Heart right ventricle (tissue), 16 donors: ENCODE results near the gene IGF1R. TPM values are rescaled to one million over a fixed set of nuclear protein-coding genes. Genes with fewer than 3 reads are reported as not detected.

Source experiments
- ATAC-seq, 8 donors: fragments of 200-7000 bp; cut with Tn5 transposase; one replicate each; pipeline ENCODE4 v1.9.1; 2020; ENCODE audit warnings: mild to moderate bottlenecking in 8 of 8, moderate library complexity in 8 of 8, moderate number of reproducible peaks in 1 of 8
- DNase-seq, 2 donors: peaks; one replicate each; pipeline ENCODE4 v3.0.0-alpha.2; 2020
- H3K27ac ChIP-seq, 10 donors: fragments of 200-600 bp; sonication (generic) in 2 of 10; one replicate each; pipeline versions ENCODE4 v1.5.0 to v1.8.0; 2020 to 2022; ENCODE audit warnings: mild to moderate bottlenecking in 3 of 10
- H3K27me3 ChIP-seq, 7 donors: fragments of 200-600 bp; one replicate each; pipeline ENCODE4 v1.8.0; 2021 to 2022; ENCODE audit warnings: mild to moderate bottlenecking in 2 of 7
- H3K36me3 ChIP-seq, 9 donors: fragments of 200-600 bp; sonication (generic) in 1 of 9; one replicate each; pipeline versions ENCODE4 v1.5.0 to v1.8.0; 2020 to 2022; ENCODE audit warnings: mild to moderate bottlenecking in 2 of 9
- H3K4me1 ChIP-seq, 9 donors: fragments of 200-600 bp; sonication (generic) in 1 of 9; one replicate each; pipeline versions ENCODE4 v1.5.0 to v1.8.0; 2020 to 2022; ENCODE audit warnings: mild to moderate bottlenecking in 4 of 9
- H3K4me3 ChIP-seq, 10 donors: fragments of 200-600 bp; sonication (generic) in 2 of 10; one replicate each; pipeline versions ENCODE4 v1.5.0 to v1.8.0; 2020 to 2022; ENCODE audit warnings: mild to moderate bottlenecking in 7 of 10, moderate library complexity in 2 of 10
- H3K9me3 ChIP-seq, 11 donors: fragments of 200-600 bp in 10 of 11; sonication (generic) in 2 of 11; one replicate each; pipeline versions ENCODE4 v1.5.0 to v1.8.0; 2013 to 2022; ENCODE audit warnings: mild to moderate bottlenecking in 2 of 11, control low read depth in 1 of 11, moderate library complexity in 1 of 11
- CTCF ChIP-seq, 9 donors: fragments of 200-600 bp; sonication (generic) in 2 of 9; IDR thresholded peaks; one replicate each; pipeline versions ENCODE4 v1.5.0 to v1.8.0; 2021 to 2022; ENCODE audit warnings: antibody characterized with exemption in 9 of 9, mild to moderate bottlenecking in 5 of 9, moderate library complexity in 1 of 9
- WGBS, 2 donors: extraction: QIAGEN DNeasy Blood & Tissue Kit; methylation state at CpG; one replicate each; pipeline ENCODE4 v1.1.7; 2013; ENCODE audit warnings: inconsistent platforms in 1 of 2; 5-methylcytosine and 5-hydroxymethylcytosine counted together
- intact Hi-C, 10 donors: fragments of 100-400 bp; cut with DNase I; formaldehyde crosslinking; loops; one replicate each; pipeline versions ENCODE4 v1.11.1 to v1.14.2; 2022
- polyA plus RNA-seq, 2 donors: library from polyadenylated mRNA; stranded (reverse); fragments of 200-250 nt; gene quantifications; one replicate each; pipeline ENCODE4 v1.2.3, GENCODE V29; 2013
- total RNA-seq, 10 donors: library from RNA; stranded (reverse); fragmentation: NEBNext Ultra II Directional in 3 of 10; extraction: Animal tissue kit (Norgen Biotek cat#: 25700) in 3 of 10; gene quantifications; one replicate each; pipeline versions ENCODE4 v1.2.1 to v1.2.4, GENCODE V29; 2021 to 2023
- donor health status: Arrhythmogenic right ventricular cardiomyopathy.
- donor health status: ischemic (EF 13 %, LVEDD 7.1; RV severe dilation, severe dysfunction).
- donor health status: healthy with polysubstance abuse.
- donor health status: DM: no; HTN: yes; CAD: no.
- donor health status: DM: no; HTN: no; CAD: no.
- donor health status: ischemic (EF 25% LVEDD 6.9; RV normal size, moderate dysfunction).
- donor health status: ischemic (EF 25% LVEDD 5.7; RV mildly dilated, moderate dysfunction).
- donor health status: healthy.
- donor health status: DM: yes; HTN: yes; CAD: no.
- donor health status: Ischemic cardiomyopathy.
- donor health status: ischemic (EF 35%, LVEDD 5.7; RV mildly dilated, moderate dysfunction).
- donor health status: nonischemic (EF 11% LVEDD 7.7; RV severe dilation, severe dysfunction).
- donor health status: DM: yes; HTN: yes; CAD: no.
- donor health status: PGD.
- donor health status: ischemic (EF 29% LVEDD 5.4; RV normal size, mild dysfunction).
- donor health status: nonischemic (EF 23%, LVEDD 6.1; RV moderate dilation, normal function).

The IGF1R gene
- total and polyA plus RNA-seq, 12 donors: 3.4 to 88.2 (median 45.9) TPM

- Histone ChIP-seq H3K4me1 (peaks cover 12 to 42% (median 29%) of the 10 kb centered on the region in 9 donors), H3K27ac (no peak overlapping the region), H3K4me3 (no peak overlapping the region), H3K27me3 (no peaks in the 10 kb centered on the region), H3K36me3 (peaks cover 0 to 74% (median 42%) of the 10 kb centered on the region in 9 donors), H3K9me3 (peaks cover 0 to 15% (median 4%) of the 10 kb centered on the region in 11 donors)
- no peak for TF ChIP-seq CTCF (IDR thresholded peaks at IDR 0.05)
- 75 to 87% methylated on average over 6 of the region's 6 CpGs for WGBS, 2 donors
- ATAC-seq (no peak), DNase-seq (no peak)
- intact Hi-C loops: loop anchor here in 1 of 10 donors (10.0 kb wide), 1 partner anchor 97 kb away; no protein-coding TSS in a partner anchor
Measured at GRCh38 chr15:98957655-98958054, 309.3 kb downstream of the IGF1R start.

- H3K36me3 ChIP-seq: peaks cover 0 to 74% (median 42%) of the 10 kb centered on the region in 9 donors
- H3K27me3 ChIP-seq: no peaks in the 10 kb centered on the region
- no peak overlapping the region for H3K4me3 ChIP-seq
- DNase-seq: no peak
- H3K4me1 ChIP-seq: peaks cover 9 to 37% (median 27%) of the 10 kb centered on the region in 9 donors
- H3K27ac ChIP-seq: no peak overlapping the region
- H3K9me3 ChIP-seq: peaks cover 0 to 15% (median 4%) of the 10 kb centered on the region in 11 donors
- no peak for ATAC-seq
- intact Hi-C loops: loop anchor here in 1 of 10 donors (10.0 kb wide), 1 partner anchor 97 kb away; no protein-coding TSS in a partner anchor
- 94 to 97% methylated on average over 11 of the region's 11 CpGs for WGBS, 2 donors
- TF ChIP-seq CTCF (IDR thresholded peaks at IDR 0.05): no peak
Measured at GRCh38 chr15:98958076-98958475, 309.7 kb downstream of the IGF1R start.

GRCh38 chr15:98958918-98959639 is 310.7 kb downstream of the IGF1R start:
- Histone ChIP-seq H3K4me1 (peaks cover 0 to 27% (median 18%) of the 10 kb centered on the region in 9 donors), H3K36me3 (peaks cover 0 to 80% (median 42%) of the 10 kb centered on the region in 9 donors), H3K4me3 (no peak overlapping the region), H3K9me3 (peaks cover 0 to 15% (median 4%) of the 10 kb centered on the region in 11 donors), H3K27me3 (no peaks in the 10 kb centered on the region), H3K27ac (no peak overlapping the region)
- no peak for ATAC-seq
- 91% methylated on average over 22 of the region's 22 CpGs for WGBS, 2 donors
- DNase-seq: no peak
- no peak for TF ChIP-seq CTCF (IDR thresholded peaks at IDR 0.05)
- intact Hi-C loops: loop anchor here in 1 of 10 donors (10.0 kb wide), 1 partner anchor 96 kb away; no protein-coding TSS in a partner anchor

- Histone ChIP-seq H3K4me3 (no peak overlapping the region), H3K36me3 (peaks cover 0 to 80% (median 42%) of the 10 kb centered on the region in 9 donors), H3K9me3 (peaks cover 0 to 15% (median 4%) of the 10 kb centered on the region in 11 donors), H3K4me1 (peaks cover 0 to 23% (median 14%) of the 10 kb centered on the region in 9 donors), H3K27me3 (no peaks in the 10 kb centered on the region), H3K27ac (no peak overlapping the region)
- intact Hi-C loops: loop anchor here in 1 of 10 donors (10.0 kb wide), 1 partner anchor 95 kb away; no protein-coding TSS in a partner anchor
- ATAC-seq (no peak), DNase-seq (no peak)
- TF ChIP-seq CTCF (IDR thresholded peaks at IDR 0.05): no peak
- 92% methylated on average over 3 of the region's 3 CpGs for WGBS, 2 donors
Measured at GRCh38 chr15:98959640-98960007, 311.3 kb downstream of the IGF1R start.
